ENCODE results near the gene GABBR2.
"Not testable (repeated sequence)": the region's sequence is repeated elsewhere in the genome, so short reads cannot be mapped to it uniquely, and the experiment has no call there.

GABBR2 gene

GRCh38 chr9:98502311-98502975 lies 206.3 kb downstream of the GABBR2 start:
- no peak overlapping the region for H3K4me3 ChIP-seq (ENCODE audit: low read length)
- no peak for TF ChIP-seq ZNF274 (IDR thresholded peaks at IDR 0.05; ENCODE audit: low read depth, low read length)

- TF ChIP-seq ZNF274 (IDR thresholded peaks at IDR 0.05; ENCODE audit: low read depth, low read length): no peak
- H3K4me3 ChIP-seq (ENCODE audit: low read length): no peak overlapping the region
These were observed 206.9 kb downstream of the GABBR2 start for GRCh38 chr9:98501819-98502218.

GRCh38 chr9:98501259-98501658 lies 207.5 kb downstream of the GABBR2 start:
- not testable (repeated sequence) for H3K4me3 ChIP-seq (ENCODE audit: low read length)

DNA sequence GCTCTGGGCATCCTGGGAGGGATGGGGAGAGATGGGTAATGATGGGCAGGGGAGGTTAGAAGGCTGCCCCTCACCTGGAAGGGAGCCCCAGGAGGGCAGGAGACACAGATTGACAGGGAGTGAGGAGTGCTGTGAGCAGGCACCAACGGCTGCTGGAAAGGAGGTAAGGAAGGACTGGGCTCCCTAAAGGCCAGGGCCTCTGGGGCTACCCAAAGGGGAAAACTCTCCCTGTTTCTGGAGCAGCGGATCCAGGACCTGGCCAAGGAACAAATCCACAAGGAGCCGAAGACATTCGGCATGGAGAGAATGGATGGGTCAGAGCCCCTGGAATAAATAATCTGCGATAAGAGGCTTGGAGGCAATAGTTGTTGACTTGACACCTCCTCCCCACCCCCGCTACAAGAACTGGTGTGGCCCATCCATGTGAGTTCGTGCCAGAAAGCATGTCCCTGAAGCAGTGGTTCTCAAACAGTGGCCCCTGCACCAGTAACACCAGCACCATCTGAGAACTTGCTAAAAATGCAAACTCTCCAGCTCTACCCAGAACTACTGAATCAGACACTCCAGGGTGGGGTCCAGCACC lies 208.3 kb downstream of the GABBR2 start:
- no peak overlapping the region for H3K4me3 ChIP-seq (ENCODE audit: low read length)
- TF ChIP-seq ZNF274 (IDR thresholded peaks at IDR 0.05; ENCODE audit: low read depth, low read length): no peak

DNA sequence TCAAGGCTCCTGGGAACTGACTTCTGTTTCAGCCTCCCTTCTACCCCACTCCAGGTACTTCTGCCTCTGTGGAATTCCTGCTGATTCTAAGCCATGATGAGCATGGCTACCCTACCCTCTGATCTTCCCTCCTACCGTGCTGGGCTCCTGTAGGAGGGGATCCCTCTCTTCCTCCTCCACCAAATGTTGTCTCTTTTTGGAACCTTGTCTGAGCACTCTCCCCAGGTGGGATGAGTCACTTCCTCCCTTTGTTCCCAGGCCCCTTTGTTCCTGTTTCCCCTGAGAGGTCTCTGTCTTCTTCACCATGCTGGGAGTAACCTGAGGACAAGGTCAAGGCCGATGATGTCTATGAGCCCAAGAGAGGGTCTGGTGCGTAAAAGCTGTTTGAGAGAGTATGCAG lies 213.2 kb downstream of the GABBR2 start:
- TF ChIP-seq ZNF274 (IDR thresholded peaks at IDR 0.05; ENCODE audit: low read depth, low read length): no peak
- H3K4me3 ChIP-seq (ENCODE audit: low read length): no peak overlapping the region

DNA sequence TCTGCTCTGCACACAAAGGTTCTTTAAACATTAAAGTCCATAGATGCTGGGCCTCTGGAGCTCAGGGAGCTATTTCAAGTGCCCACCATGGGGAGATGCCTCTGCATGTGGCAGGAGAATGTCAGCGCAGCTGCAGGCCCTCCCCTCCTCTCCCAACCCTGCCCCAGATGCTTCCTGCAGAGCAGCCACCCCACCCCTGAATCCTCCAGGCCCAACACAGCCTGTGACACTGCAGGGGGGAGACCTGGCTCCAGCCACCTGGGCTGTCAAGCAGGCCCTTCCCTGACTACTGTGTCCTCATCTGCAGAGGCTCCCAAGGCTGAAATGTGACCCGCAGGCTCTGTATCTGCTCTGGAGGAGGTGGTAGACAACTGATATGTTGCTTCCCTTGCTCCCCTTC lies 213.9 kb downstream of the GABBR2 start:
- no peak for TF ChIP-seq ZNF274 (IDR thresholded peaks at IDR 0.05; ENCODE audit: low read depth, low read length)
- no peak overlapping the region for H3K4me3 ChIP-seq (ENCODE audit: low read length)

DNA sequence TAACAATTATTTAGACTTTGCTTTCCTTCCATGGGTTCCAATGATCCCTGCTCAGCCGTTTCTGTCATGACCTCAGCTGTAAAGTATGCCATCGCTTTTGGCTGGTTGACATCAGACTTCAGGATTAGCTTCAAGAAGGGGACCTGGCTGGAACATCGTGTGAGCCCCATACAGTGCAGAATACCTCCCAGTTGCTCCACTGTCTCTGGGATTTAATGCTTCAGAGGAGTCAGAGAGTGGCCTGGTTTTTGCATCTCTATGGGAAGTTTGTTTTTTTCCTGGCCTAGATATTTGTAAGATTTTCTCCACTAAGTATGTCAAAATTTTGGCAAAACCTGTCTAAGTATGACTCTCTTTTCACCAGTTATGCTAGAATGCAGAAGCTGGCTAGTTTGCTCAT lies 216.9 kb downstream of the GABBR2 start:
- no peak overlapping the region for H3K4me3 ChIP-seq (ENCODE audit: low read length)
- TF ChIP-seq ZNF274 (IDR thresholded peaks at IDR 0.05; ENCODE audit: low read depth, low read length): no peak

DNA sequence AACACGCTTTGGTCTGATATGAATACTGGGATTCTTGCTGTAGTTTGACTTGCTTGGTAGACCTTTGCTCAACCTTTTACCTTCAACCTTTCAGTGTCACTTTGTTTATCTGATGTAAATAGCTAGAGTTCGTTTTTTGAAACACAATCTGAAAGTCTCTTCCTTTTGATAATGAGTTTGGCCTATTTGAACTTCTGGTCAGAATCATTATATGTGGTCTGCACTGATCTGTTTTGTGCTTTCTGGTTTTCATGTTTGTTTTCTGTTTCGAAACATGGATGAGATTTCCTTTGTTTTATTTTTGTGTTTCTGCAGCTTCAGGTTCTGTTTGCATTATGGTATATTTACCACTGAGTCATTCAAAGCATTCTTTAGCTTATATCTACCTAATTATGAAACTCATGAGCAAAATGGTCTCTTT lies 217.5 kb downstream of the GABBR2 start:
- TF ChIP-seq ZNF274 (IDR thresholded peaks at IDR 0.05; ENCODE audit: low read depth, low read length): no peak
- H3K4me3 ChIP-seq (ENCODE audit: low read length): no peak overlapping the region

DNA sequence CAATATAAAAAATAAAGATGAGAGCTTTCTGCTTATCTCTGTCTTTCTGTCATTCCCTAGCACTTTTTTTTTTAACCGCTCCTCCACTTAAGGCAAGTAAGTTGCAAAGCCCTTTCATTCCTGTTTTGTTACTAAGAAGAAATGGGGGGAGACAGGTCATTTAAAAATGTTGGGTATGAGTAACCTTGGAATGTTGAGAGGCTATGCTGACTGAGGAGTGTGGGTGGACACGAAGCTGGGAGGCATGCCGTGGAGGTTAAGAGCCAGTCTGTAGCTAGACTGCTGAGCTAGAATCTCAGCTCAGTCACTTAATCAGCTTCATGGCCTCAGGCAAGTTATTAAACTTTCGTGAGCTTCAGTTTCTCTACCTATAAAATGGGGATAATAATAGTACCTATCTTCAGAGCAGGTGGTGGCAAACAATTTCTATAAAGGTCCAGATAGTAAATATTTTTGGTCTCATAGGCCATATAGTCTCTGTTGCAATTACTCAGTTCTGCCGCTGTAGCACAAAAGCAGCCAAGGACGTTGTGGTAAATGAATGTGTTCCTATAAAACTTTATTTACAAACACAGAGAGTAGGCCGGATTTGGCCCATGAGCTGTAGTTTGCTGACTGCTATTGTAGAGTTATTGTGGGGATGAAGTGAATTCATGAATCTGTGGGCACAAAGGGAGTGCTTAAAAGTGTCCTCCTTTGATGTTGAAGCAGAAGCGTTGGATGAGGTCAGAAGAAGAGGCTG lies 220.0 kb downstream of the GABBR2 start:
- H3K4me3 ChIP-seq (ENCODE audit: low read length): no peak overlapping the region
- no peak for TF ChIP-seq ZNF274 (IDR thresholded peaks at IDR 0.05; ENCODE audit: low read depth, low read length)

GRCh38 chr9:98485706-98486105 lies 223.0 kb downstream of the GABBR2 start:
- TF ChIP-seq ZNF274 (IDR thresholded peaks at IDR 0.05; ENCODE audit: low read depth, low read length): no peak
- no peak overlapping the region for H3K4me3 ChIP-seq (ENCODE audit: low read length)

DNA sequence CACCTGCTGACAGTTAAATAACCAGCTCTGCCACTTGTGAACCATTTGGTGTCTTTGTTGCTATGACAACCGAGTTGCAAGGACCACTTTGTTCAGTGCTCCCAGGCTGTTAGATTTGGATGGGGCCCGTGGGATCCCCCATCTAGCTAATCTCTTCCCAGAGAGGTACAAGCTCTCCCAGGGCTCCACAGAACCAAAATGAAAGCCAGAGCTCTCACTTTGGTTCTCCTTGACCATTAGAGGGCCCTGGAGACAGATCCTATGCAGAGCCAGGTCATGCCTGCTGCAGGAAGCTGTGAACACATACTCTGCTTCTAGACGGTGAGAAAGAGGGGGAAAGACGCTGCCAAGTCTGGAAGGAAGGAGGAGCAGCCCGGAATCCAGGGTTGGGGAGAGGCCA lies 224.6 kb downstream of the GABBR2 start:
- no peak for TF ChIP-seq ZNF274 (IDR thresholded peaks at IDR 0.05; ENCODE audit: low read depth, low read length)

GRCh38 chr9:98482226-98482625 lies 226.5 kb downstream of the GABBR2 start:
- no peak overlapping the region for H3K4me3 ChIP-seq (ENCODE audit: low read length)
- no peak for TF ChIP-seq ZNF274 (IDR thresholded peaks at IDR 0.05; ENCODE audit: low read depth, low read length)

More for the DNA sequence above, 224.6 kb downstream of the GABBR2 start:
- no peak overlapping the region for H3K4me3 ChIP-seq (ENCODE audit: low read length)

GRCh38 chr9:98481676-98482075 lies 227.1 kb downstream of the GABBR2 start:
- H3K4me3 ChIP-seq (ENCODE audit: low read length): no peak overlapping the region
- no peak for TF ChIP-seq ZNF274 (IDR thresholded peaks at IDR 0.05; ENCODE audit: low read depth, low read length)

DNA sequence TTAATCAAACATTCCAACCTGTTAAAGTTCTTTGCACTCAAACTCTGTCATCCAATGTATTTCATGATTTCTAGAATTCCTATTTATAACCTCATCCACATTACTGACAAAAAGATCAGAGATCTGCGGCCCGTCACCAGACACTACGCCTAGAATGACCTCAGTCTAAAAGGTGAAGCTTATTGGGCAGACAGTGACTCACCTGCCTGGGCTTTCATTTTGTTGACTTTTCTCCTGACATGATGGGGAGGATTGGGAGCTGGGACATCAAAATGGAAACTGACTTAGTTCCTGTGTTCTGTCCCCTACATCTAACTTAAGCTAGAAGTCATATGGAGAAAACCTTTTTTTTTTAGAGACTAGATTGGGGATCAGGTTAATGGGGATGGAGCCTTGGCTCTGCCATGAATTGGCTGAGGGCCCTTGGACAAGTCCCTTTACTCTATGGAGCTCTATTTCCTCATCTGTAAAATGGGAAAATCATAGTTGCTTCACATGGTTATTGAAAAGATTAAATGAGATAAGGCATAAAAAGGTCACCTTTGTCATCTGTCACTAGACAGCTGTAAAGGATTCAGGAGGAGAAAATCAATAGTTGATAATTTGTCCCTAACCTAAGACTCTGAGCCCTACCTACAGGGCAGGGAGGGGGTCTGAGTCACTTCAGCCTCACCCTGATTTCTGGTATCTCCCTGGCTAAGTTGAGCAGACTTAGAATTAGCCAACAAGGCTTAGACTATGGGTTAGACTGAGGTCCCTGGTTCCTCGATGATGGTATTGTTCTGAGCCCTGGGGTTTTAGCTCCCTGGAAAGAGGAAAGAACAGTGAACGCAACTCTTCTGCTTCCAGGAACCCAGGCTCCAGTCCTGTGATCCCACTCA lies 228.5 kb downstream of the GABBR2 start:
- no peak overlapping the region for H3K4me3 ChIP-seq (ENCODE audit: low read length)
- TF ChIP-seq ZNF274 (IDR thresholded peaks at IDR 0.05; ENCODE audit: low read depth, low read length): no peak
